ENCODE data around the gene ACAA1.

DNA sequence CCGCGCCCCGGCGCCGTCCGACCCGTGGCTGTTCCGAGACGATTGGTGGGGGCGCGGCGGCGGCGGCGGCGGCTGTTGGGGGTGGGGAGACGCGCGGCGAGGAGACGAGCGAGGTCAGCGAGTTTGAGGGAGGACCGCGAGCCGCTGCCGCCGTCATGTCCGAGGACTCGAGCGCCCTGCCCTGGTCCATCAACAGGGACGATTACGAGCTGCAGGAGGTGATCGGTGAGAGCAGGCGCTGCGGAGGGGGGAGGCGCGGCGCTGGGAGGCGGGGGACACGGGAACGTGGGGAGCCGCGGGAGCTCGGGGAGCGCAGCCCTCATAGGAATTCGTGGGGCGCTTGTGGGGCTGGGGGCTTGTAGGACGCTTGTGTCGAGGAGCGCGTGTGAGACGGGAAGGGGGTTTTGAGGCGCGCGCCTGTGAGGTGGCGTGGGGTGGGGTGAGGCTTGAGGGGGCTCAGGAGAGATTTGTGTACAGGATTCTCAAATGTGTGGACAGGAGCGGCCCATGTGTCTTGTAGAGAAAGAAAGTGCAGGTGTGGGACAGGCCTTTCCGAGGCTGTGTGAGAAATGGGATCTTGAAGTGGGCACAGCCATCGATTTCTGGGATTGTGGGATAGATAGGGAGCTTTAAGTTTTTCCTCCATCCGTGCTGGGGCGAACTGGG, 28.9 kb upstream of the ACAA1 start:
- TF ChIP-seq EZH2phosphoT487 (IDR thresholded peaks at IDR 0.05; ENCODE audit: borderline replicate concordance, low read depth, low read length), result no peak
- TF ChIP-seq, protein P1, sequence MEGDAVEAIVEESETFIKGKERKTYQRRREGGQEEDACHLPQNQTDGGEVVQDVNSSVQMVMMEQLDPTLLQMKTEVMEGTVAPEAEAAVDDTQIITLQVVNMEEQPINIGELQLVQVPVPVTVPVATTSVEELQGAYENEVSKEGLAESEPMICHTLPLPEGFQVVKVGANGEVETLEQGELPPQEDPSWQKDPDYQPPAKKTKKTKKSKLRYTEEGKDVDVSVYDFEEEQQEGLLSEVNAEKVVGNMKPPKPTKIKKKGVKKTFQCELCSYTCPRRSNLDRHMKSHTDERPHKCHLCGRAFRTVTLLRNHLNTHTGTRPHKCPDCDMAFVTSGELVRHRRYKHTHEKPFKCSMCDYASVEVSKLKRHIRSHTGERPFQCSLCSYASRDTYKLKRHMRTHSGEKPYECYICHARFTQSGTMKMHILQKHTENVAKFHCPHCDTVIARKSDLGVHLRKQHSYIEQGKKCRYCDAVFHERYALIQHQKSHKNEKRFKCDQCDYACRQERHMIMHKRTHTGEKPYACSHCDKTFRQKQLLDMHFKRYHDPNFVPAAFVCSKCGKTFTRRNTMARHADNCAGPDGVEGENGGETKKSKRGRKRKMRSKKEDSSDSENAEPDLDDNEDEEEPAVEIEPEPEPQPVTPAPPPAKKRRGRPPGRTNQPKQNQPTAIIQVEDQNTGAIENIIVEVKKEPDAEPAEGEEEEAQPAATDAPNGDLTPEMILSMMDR (conservative IDR thresholded peaks at IDR 0.05; ENCODE audit: low read length), result no peak

Data from OCI-LY7 (cell line).